Lower leg skin (tissue), 3 donors: Measurements from ENCODE around the gene GJD2.

Source experiments
- POLR2A ChIP-seq, 2 donors: fragments of 450-650 bp; IDR thresholded peaks; one replicate each; pipeline ENCODE4 v1.6.1; 2016 to 2017; ENCODE audit warnings: antibody characterized with exemption in 2 of 2, mild to moderate bottlenecking in 1 of 2, moderate library complexity in 1 of 2
- TF ChIP-seq, protein P1 (sequence below), 3 donors: fragments of 450-650 bp; IDR thresholded peaks; one replicate each; pipeline ENCODE4 v1.5.1; 2016; ENCODE audit warnings: antibody characterized with exemption in 3 of 3, mild to moderate bottlenecking in 3 of 3, moderate library complexity in 2 of 3

DNA sequence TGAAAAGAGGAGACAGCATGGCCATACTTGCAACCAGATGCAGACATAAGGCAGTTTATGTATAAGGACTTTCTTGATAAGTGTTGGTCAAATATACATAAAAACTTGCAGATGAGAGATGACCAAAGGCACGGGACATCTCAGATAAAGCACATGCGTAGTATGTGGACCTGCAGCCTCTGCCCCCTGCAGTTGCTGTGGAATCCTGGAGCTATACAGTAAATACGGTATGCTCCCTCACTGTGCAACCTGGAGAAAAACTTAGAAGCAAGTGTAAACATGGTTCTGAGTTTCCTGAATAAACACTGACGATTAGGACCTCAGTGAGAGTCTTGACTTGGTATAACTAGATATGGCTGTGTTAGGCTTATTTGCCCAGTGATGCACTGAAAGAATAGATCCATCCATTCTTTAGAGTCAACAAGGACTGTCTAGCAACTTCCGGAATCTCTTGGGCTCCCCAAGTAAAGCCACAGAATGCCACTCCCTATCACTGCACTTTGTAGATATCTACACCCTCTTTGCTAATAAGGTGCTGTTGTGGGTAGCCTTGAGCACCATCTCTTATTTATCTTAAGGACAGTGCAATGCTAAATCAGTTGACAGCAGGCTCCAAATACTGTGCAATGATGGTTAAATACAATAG is 40.2 kb downstream of the GJD2 start:
- TF ChIP-seq, protein P1, sequence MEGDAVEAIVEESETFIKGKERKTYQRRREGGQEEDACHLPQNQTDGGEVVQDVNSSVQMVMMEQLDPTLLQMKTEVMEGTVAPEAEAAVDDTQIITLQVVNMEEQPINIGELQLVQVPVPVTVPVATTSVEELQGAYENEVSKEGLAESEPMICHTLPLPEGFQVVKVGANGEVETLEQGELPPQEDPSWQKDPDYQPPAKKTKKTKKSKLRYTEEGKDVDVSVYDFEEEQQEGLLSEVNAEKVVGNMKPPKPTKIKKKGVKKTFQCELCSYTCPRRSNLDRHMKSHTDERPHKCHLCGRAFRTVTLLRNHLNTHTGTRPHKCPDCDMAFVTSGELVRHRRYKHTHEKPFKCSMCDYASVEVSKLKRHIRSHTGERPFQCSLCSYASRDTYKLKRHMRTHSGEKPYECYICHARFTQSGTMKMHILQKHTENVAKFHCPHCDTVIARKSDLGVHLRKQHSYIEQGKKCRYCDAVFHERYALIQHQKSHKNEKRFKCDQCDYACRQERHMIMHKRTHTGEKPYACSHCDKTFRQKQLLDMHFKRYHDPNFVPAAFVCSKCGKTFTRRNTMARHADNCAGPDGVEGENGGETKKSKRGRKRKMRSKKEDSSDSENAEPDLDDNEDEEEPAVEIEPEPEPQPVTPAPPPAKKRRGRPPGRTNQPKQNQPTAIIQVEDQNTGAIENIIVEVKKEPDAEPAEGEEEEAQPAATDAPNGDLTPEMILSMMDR (IDR thresholded peaks at IDR 0.05), result no peak
- TF ChIP-seq POLR2A (IDR thresholded peaks at IDR 0.05), result no peak
